ENCODE measurements around the gene COCH.

- TF ChIP-seq CTCF (IDR thresholded peaks at IDR 0.05; ENCODE audit: low read depth, low read length) (no peak), POLR2A (IDR thresholded peaks at IDR 0.05; ENCODE audit: extremely low read depth, insufficient read length) (no peak), MYC (IDR thresholded peaks at IDR 0.05; ENCODE audit: low read depth, low read length) (no peak)
Measured at GRCh38 chr14:30889244-30889594, 14.9 kb downstream of the COCH start.

All from NB4 (cell line).